ENCODE data around the gene PRKN. TPM values are rescaled to one million over a fixed set of nuclear protein-coding genes. Genes with fewer than 3 reads are reported as not detected.

PRKN gene
- total RNA-seq, 1 experiment from 2014 or later = 2.0 TPM

GRCh38 chr6:161434921-161435747 lies 1292.4 kb downstream of the PRKN start:
- Histone ChIP-seq H4K20me1 (ENCODE audit: control insufficient read depth, insufficient read depth, insufficient read length) (no peaks in the 10 kb centered on the region), H4K8ac (replicated peaks; ENCODE audit: insufficient read length, low read depth, low read length) (no peak overlapping the region), H3K4ac (ENCODE audit: low read depth, low read length) (no peak overlapping the region), H2BK20ac (ENCODE audit: low read depth, low read length, poor library complexity, severe bottlenecking) (no peak overlapping the region), H2AFZ (ENCODE audit: low read length) (no peak overlapping the region), H3K14ac (ENCODE audit: insufficient read depth, low read length) (no peak overlapping the region), H4K5ac (ENCODE audit: insufficient read length, low read depth, low read length) (no peak overlapping the region), H3K9ac (ENCODE audit: extremely low read depth, insufficient read length, low read length) (no peak overlapping the region), H3K9me3 (ENCODE audit: control insufficient read depth, low read depth, low read length) (no peaks in the 10 kb centered on the region), H2BK120ac (ENCODE audit: low read depth, low read length, poor library complexity, severe bottlenecking) (no peak overlapping the region), H3K27ac (ENCODE audit: insufficient read length, low read depth, low read length) (no peak overlapping the region), H3K23ac (ENCODE audit: insufficient read length, low read depth, low read length) (no peak overlapping the region), H3K27me3 (ENCODE audit: insufficient read depth, low read length) (no peaks in the 10 kb centered on the region), H3K4me1 (ENCODE audit: insufficient read depth, low read length) (no peaks in the 10 kb centered on the region), H3K56ac (ENCODE audit: insufficient read length, low read depth, low read length) (no peak overlapping the region), H2BK12ac (ENCODE audit: insufficient read length, low read depth, low read length) (no peak overlapping the region), H3K79me1 (ENCODE audit: insufficient read depth, low read depth, low read length, poor library complexity, severe bottlenecking) (no peaks in the 10 kb centered on the region), H2BK15ac (ENCODE audit: low read depth, low read length) (no peak overlapping the region), H2AK5ac (ENCODE audit: insufficient read length, low read length) (no peak overlapping the region), H3K79me2 (ENCODE audit: insufficient read depth, low read length) (no peaks in the 10 kb centered on the region), H2BK5ac (ENCODE audit: insufficient read length, low read length) (no peak overlapping the region), H4K91ac (ENCODE audit: insufficient read length, low read depth, low read length) (no peak overlapping the region), H3K18ac (ENCODE audit: insufficient read length, low read depth, low read length) (no peak overlapping the region), H3K4me2 (ENCODE audit: insufficient read depth, insufficient read length, low read length) (no peak overlapping the region), H3T11ph (ENCODE audit: low read length) (no peak overlapping the region), H3K23me2 (ENCODE audit: insufficient read length, low read depth, low read length, poor library complexity, severe bottlenecking) (no peaks in the 10 kb centered on the region)
- Mint-ChIP-seq H3K9me3 (peaks cover 2% of the 10 kb centered on the region in 2 experiments; a peak in 2 of 5 replicates), H3K27ac (no peak overlapping the region; a peak in 1 of 7 replicates), H3K4me1 (peaks cover 17 to 30% of the 10 kb centered on the region in 2 experiments), H3K4me3 (no peak overlapping the region), H3K27me3 (ENCODE audit: low read depth) (0 out of 2 replicates have a peak, but pooled peaks cover under 1% of the 10 kb centered on the region), H3K36me3 (ENCODE audit: insufficient read depth in 1 of 3, low read depth in 3 of 3) (no peaks in the 10 kb centered on the region)
- no CpG with 5 or more reads among the region's 9 CpGs for WGBS (ENCODE audit: extremely low coverage, insufficient read length, low lambda C conversion rate)
- TF ChIP-seq CTCF (conservative IDR thresholded peaks at IDR 0.05) = no peak
- DNase-seq = no peak
